Neural cell (in vitro differentiated cells): ENCODE data around the gene SEC24D. TPM values are rescaled to one million over a fixed set of nuclear protein-coding genes. Genes with fewer than 3 reads are reported as not detected.

Experiments
- H2AFZ ChIP-seq: fragments of 200-600, 300-800 bp; sonication (generic), shearing (Covaris generic); 2 replicates; pipeline ENCODE4 v1.6.0; 2014; ENCODE audit warnings: low read depth, mild to moderate bottlenecking, antibody characterized with exemption, low read length, moderate library complexity
- H3F3A ChIP-seq: fragments of 200-600 bp; shearing (Covaris generic); 2 replicates; pipeline ENCODE4 v1.6.1; 2016; ENCODE audit warnings: mild to moderate bottlenecking, moderate library complexity, mixed read lengths, antibody characterized with exemption, low read length; ENCODE audit not compliant: insufficient read depth, poor library complexity, severe bottlenecking
- H3K27ac ChIP-seq: fragments of 200-600, 300-800 bp; sonication (generic), shearing (Covaris generic); 2 replicates; pipeline ENCODE4 v1.5.1; 2014; ENCODE audit warnings: mild to moderate bottlenecking, low read length, moderate library complexity
- H3K27me3 ChIP-seq: fragments of 300-800, 200-600 bp; sonication (generic), shearing (Covaris generic); 2 replicates; pipeline ENCODE4 v1.6.0; 2014; ENCODE audit warnings: mild to moderate bottlenecking, low read depth, low read length, moderate library complexity; ENCODE audit not compliant: insufficient read depth
- H3K36me3 ChIP-seq: fragments of 300-800, 200-600 bp; sonication (generic), shearing (Covaris generic); 2 replicates; pipeline ENCODE4 v1.5.1; 2014; ENCODE audit warnings: mild to moderate bottlenecking, antibody characterized with exemption, low read length, moderate library complexity; ENCODE audit not compliant: insufficient read depth
- H3K4me2 ChIP-seq: fragments of 300-800, 200-600 bp; sonication (generic), shearing (Covaris generic); 2 replicates; pipeline ENCODE4 v1.6.0; 2014; ENCODE audit warnings: mild to moderate bottlenecking, low read length
- H3K4me3 ChIP-seq: fragments of 300-800, 200-600 bp; sonication (generic), shearing (Covaris generic); 2 replicates; pipeline ENCODE4 v1.5.1; 2014; ENCODE audit warnings: mild to moderate bottlenecking, low read length, moderate library complexity
- H3K79me2 ChIP-seq: fragments of 200-600 bp; shearing (Covaris generic); replicated peaks from 2 replicates; pipeline ENCODE4 v1.6.0; 2014; ENCODE audit warnings: mild to moderate bottlenecking, low read length, moderate library complexity; ENCODE audit not compliant: insufficient read depth
- H3K9ac ChIP-seq: fragments of 300-800, 200-600 bp; sonication (generic), shearing (Covaris generic); 2 replicates; pipeline ENCODE4 v1.6.1; 2016; ENCODE audit warnings: mild to moderate bottlenecking, low read length, mixed read lengths
- H3K9me2 ChIP-seq: fragments of 200-600 bp; shearing (Covaris generic); 2 replicates; pipeline ENCODE4 v1.6.1; 2016; ENCODE audit warnings: mild to moderate bottlenecking, low read length, mixed read lengths; ENCODE audit not compliant: insufficient read depth
- H3K9me3 ChIP-seq: fragments of 200-600, 300-800 bp; sonication (generic), shearing (Covaris generic); 2 replicates; pipeline ENCODE4 v1.6.1; 2016; ENCODE audit warnings: mild to moderate bottlenecking, mixed run types, low read length, moderate library complexity, mixed read lengths
- H4K20me1 ChIP-seq: fragments of 200-600 bp; shearing (Covaris generic); 2 replicates; pipeline ENCODE4 v1.6.1; 2016; ENCODE audit warnings: mild to moderate bottlenecking, mixed run types; ENCODE audit not compliant: insufficient read depth
- CTCF ChIP-seq: fragments of 450-650 bp; IDR thresholded peaks from 2 replicates; pipeline ENCODE4 v1.5.1; 2014; ENCODE audit warnings: antibody characterized with exemption, mild to moderate bottlenecking, moderate library complexity; ENCODE audit not compliant: poor library complexity, severe bottlenecking
- EP300 ChIP-seq: fragments of 450-650 bp; conservative IDR thresholded peaks from 2 replicates; pipeline ENCODE4 v1.6.1; 2014; ENCODE audit warnings: antibody characterized with exemption, mild to moderate bottlenecking, moderate library complexity; ENCODE audit not compliant: poor library complexity, severe bottlenecking
- EZH2 ChIP-seq: fragments of 200-600, 300-800 bp; shearing (Covaris generic), sonication (generic); IDR thresholded peaks from 2 replicates; pipeline ENCODE4 v1.6.1; 2014; ENCODE audit warnings: antibody characterized with exemption, low read length, borderline replicate concordance, mild to moderate bottlenecking; ENCODE audit not compliant: insufficient read depth, poor library complexity, severe bottlenecking
- MXI1 ChIP-seq: fragments of 450-650 bp; conservative IDR thresholded peaks from 2 replicates; pipeline ENCODE4 v1.6.1; 2014; ENCODE audit warnings: antibody characterized with exemption, mild to moderate bottlenecking; ENCODE audit not compliant: poor library complexity, severe bottlenecking
- POLR2AphosphoS5 ChIP-seq: IDR thresholded peaks from 2 replicates; pipeline ENCODE4 v1.6.1; 2012
- RAD21 ChIP-seq: fragments of 450-650 bp; conservative IDR thresholded peaks from 2 replicates; pipeline ENCODE4 v1.6.1; 2014; ENCODE audit warnings: antibody characterized with exemption, mild to moderate bottlenecking, moderate library complexity
- REST ChIP-seq: IDR thresholded peaks from 2 replicates; pipeline ENCODE4 v1.6.1; 2012; ENCODE audit warnings: borderline replicate concordance
- SMC3 ChIP-seq: fragments of 450-650 bp; conservative IDR thresholded peaks from 2 replicates; pipeline ENCODE4 v1.6.1; 2014; ENCODE audit warnings: antibody characterized with exemption, mild to moderate bottlenecking, moderate library complexity; ENCODE audit not compliant: poor library complexity
- TAF1 ChIP-seq: IDR thresholded peaks from 2 replicates; pipeline ENCODE4 v1.6.1; 2012; ENCODE audit warnings: low read depth
- polyA plus RNA-seq: library from polyadenylated mRNA; depleted of rRNA; stranded (reverse); fragments of >200 nt; gene quantifications from 2 replicates; pipeline ENCODE4 v1.2.3, GENCODE V29; 2014

SEC24D gene
- polyA plus RNA-seq, 1 donor from 2014 or later = 7.8 TPM

- H3K4me2 ChIP-seq = no peak overlapping the region
- H2AFZ ChIP-seq = no peak overlapping the region
- no peaks in the 10 kb centered on the region for H3F3A ChIP-seq
- no peaks in the 10 kb centered on the region for H3K9me3 ChIP-seq
- H3K36me3 ChIP-seq = no peaks in the 10 kb centered on the region
- H3K4me3 ChIP-seq = no peak overlapping the region
- no peak overlapping the region for H3K9ac ChIP-seq
- H3K79me2 ChIP-seq = no peaks in the 10 kb centered on the region
- no peaks in the 10 kb centered on the region for H3K9me2 ChIP-seq
- TF ChIP-seq TAF1 (no peak), POLR2AphosphoS5 (no peak), RAD21 (no peak), EP300 (no peak), EZH2 (no peak), CTCF (no peak), REST (no peak), SMC3 (no peak), MXI1 (no peak)
- H3K27ac ChIP-seq = no peak overlapping the region
- no peaks in the 10 kb centered on the region for H3K27me3 ChIP-seq
- H4K20me1 ChIP-seq = no peaks in the 10 kb centered on the region
Observed at GRCh38 chr4:118816538-118817177, 19.3 kb downstream of the SEC24D start.

- Histone ChIP-seq H3F3A (no peaks in the 10 kb centered on the region), H3K9me3 (no peaks in the 10 kb centered on the region), H3K27ac (no peak overlapping the region), H3K4me3 (no peak overlapping the region), H2AFZ (no peak overlapping the region), H3K9me2 (no peaks in the 10 kb centered on the region), H3K27me3 (no peaks in the 10 kb centered on the region), H3K36me3 (no peaks in the 10 kb centered on the region), H3K4me2 (no peak overlapping the region), H3K79me2 (no peaks in the 10 kb centered on the region), H4K20me1 (no peaks in the 10 kb centered on the region), H3K9ac (no peak overlapping the region)
- TF ChIP-seq CTCF (no peak), SMC3 (no peak), EP300 (no peak), REST (no peak), POLR2AphosphoS5 (no peak), TAF1 (no peak), RAD21 (no peak), EZH2 (no peak), MXI1 (no peak)
Observed at GRCh38 chr4:118814891-118815290, 21.0 kb downstream of the SEC24D start.
